IMR-90 (cell line): Measurements from ENCODE around the gene NOSTRIN. TPM values are rescaled to one million over a fixed set of nuclear protein-coding genes. Genes with fewer than 3 reads are reported as not detected.

Experiments
- ATAC-seq: fragments of 200-7000 bp; cut with Tn5 transposase; 2 replicates; pipeline ENCODE4 v1.9.1; 2020; ENCODE audit warnings: low read depth, mild to moderate bottlenecking, moderate library complexity
- BruUV-seq: library from RNA; stranded (reverse); fragments of 400-500 nt; replicated peaks from 2 replicates; lab custom pipeline; 2021; lab: Mats Ljungman, UMichigan
- CTCF ChIA-PET: fragments of 300-600 bp; formaldehyde crosslinking; extraction: SDS; loops from one replicate; lab custom pipeline; 2021; ENCODE audit warnings: antibody characterized with exemption; lab: Yijun Ruan, JAX
- POLR2A ChIA-PET: fragments of 300-600 bp; sonication (Branson Sonifier 250); formaldehyde crosslinking; loops from one replicate; lab custom pipeline; 2022; ENCODE audit warnings: antibody characterized with exemption; ENCODE audit not compliant: unreplicated experiment; lab: Charles Lee
- DNase-seq: peaks from one replicate; pipeline ENCODE4 v3.0.0; 2013
- H2AFZ ChIP-seq: replicated peaks from 2 replicates; pipeline ENCODE3; 2013; ENCODE audit warnings: low read length, mild to moderate bottlenecking; ENCODE audit not compliant: poor library complexity
- H2AK5ac ChIP-seq: 2 replicates; pipeline ENCODE4 v1.6.1; 2013; ENCODE audit warnings: low read depth, low read length, inconsistent platforms
- H2AK9ac ChIP-seq: replicated peaks from 2 replicates; pipeline ENCODE3; 2013; ENCODE audit warnings: mild to moderate bottlenecking, low read depth, low read length, moderate library complexity; ENCODE audit not compliant: poor library complexity
- H2BK120ac ChIP-seq: 2 replicates; pipeline ENCODE4 v1.6.1; 2013; ENCODE audit warnings: low read depth, low read length, inconsistent platforms
- H2BK15ac ChIP-seq: 3 replicates; pipeline ENCODE4 v1.6.1; 2013; ENCODE audit warnings: low read depth, low read length, inconsistent platforms
- H2BK20ac ChIP-seq: 2 replicates; pipeline ENCODE4 v1.6.1; 2013; ENCODE audit warnings: low read depth, mild to moderate bottlenecking, inconsistent platforms, low read length, moderate library complexity
- H2BK5ac ChIP-seq: 2 replicates; pipeline ENCODE4 v1.6.1; 2013; ENCODE audit warnings: mild to moderate bottlenecking, low read depth, low read length, inconsistent platforms; ENCODE audit not compliant: poor library complexity, severe bottlenecking
- H3K14ac ChIP-seq: replicated peaks from 2 replicates; pipeline ENCODE4 v1.6.1; 2013; ENCODE audit warnings: low read depth, low read length, inconsistent platforms
- H3K18ac ChIP-seq: 2 replicates; pipeline ENCODE4 v1.6.1; 2013; ENCODE audit warnings: low read depth, low read length, control low read depth
- H3K23ac ChIP-seq: 2 replicates; pipeline ENCODE4 v1.6.1; 2013; ENCODE audit warnings: low read depth, low read length, inconsistent platforms
- H3K27ac ChIP-seq: 2 replicates; pipeline ENCODE4 v1.5.1; 2013; ENCODE audit warnings: mild to moderate bottlenecking, control low read depth, low read length; ENCODE audit not compliant: insufficient read depth
- H3K27me3 ChIP-seq: 2 replicates; pipeline ENCODE4 v1.6.1; 2013; ENCODE audit warnings: low read length; ENCODE audit not compliant: control insufficient read depth, insufficient read depth
- H3K36me3 ChIP-seq: 2 replicates; pipeline ENCODE4 v1.6.1; 2013; ENCODE audit warnings: low read length, mixed read lengths; ENCODE audit not compliant: control insufficient read depth, insufficient read depth
- H3K4ac ChIP-seq: 2 replicates; pipeline ENCODE4 v1.6.1; 2013; ENCODE audit warnings: low read depth, low read length, inconsistent platforms
- H3K4me1 ChIP-seq: 2 replicates; pipeline ENCODE4 v1.6.1; 2013; ENCODE audit warnings: low read length, mixed read lengths; ENCODE audit not compliant: control insufficient read depth, insufficient read depth
- H3K4me2 ChIP-seq: 2 replicates; pipeline ENCODE4 v1.6.1; 2013; ENCODE audit warnings: low read depth, mild to moderate bottlenecking, control low read depth, low read length, moderate library complexity
- H3K4me3 ChIP-seq: 2 replicates; pipeline ENCODE4 v1.5.1; 2013; ENCODE audit warnings: low read depth, mild to moderate bottlenecking, control low read depth, low read length, moderate library complexity; ENCODE audit not compliant: insufficient read depth
- H3K56ac ChIP-seq: 2 replicates; pipeline ENCODE4 v1.6.1; 2013; ENCODE audit warnings: low read length, inconsistent platforms; ENCODE audit not compliant: insufficient read depth; ENCODE audit errors: extremely low read depth
- H3K79me1 ChIP-seq, 2 experiments: 2 replicates each; pipeline ENCODE4 v1.6.1; 2013; ENCODE audit warnings: low read length in 2 of 2, inconsistent platforms in 1 of 2, low read depth in 1 of 2
- H3K9ac ChIP-seq: 2 replicates; pipeline ENCODE4 v1.6.1; 2013; ENCODE audit warnings: low read depth, low read length, control low read depth
- H3K9me1 ChIP-seq: 2 replicates; pipeline ENCODE4 v1.6.1; 2013; ENCODE audit warnings: low read length, inconsistent platforms; ENCODE audit not compliant: insufficient read depth
- H3K9me3 ChIP-seq: 2 replicates; pipeline ENCODE4 v1.6.1; 2013; ENCODE audit warnings: low read length; ENCODE audit not compliant: control insufficient read depth, insufficient read depth
- H4K20me1 ChIP-seq: 2 replicates; pipeline ENCODE4 v1.6.1; 2013; ENCODE audit warnings: low read length, inconsistent platforms; ENCODE audit not compliant: insufficient read depth
- H4K5ac ChIP-seq: 2 replicates; pipeline ENCODE4 v1.6.1; 2013; ENCODE audit warnings: mild to moderate bottlenecking, low read depth, low read length, control low read depth
- H4K8ac ChIP-seq, 2 experiments: 2 replicates each; pipeline ENCODE4 v1.6.1; 2013; ENCODE audit warnings: low read depth in 2 of 2, low read length in 2 of 2, control low read depth in 1 of 2, inconsistent platforms in 1 of 2
- H4K91ac ChIP-seq: 2 replicates; pipeline ENCODE4 v1.6.1; 2013; ENCODE audit warnings: low read depth, low read length, inconsistent platforms; ENCODE audit not compliant: insufficient read depth
- BHLHE40 ChIP-seq: fragments of 150-350 bp; IDR thresholded peaks from 2 replicates; pipeline ENCODE4 v1.6.1; 2016; ENCODE audit warnings: mild to moderate bottlenecking, low read depth, low read length
- CEBPB ChIP-seq: IDR thresholded peaks from 2 replicates; pipeline ENCODE4 v1.6.1; 2012; ENCODE audit warnings: low read depth, low read length, improper control_type of control experiment
- CHD1 ChIP-seq: IDR thresholded peaks from 2 replicates; pipeline ENCODE4 v1.6.1; 2012; ENCODE audit warnings: low read depth, low read length, improper control_type of control experiment
- CTCF ChIP-seq: conservative IDR thresholded peaks from 2 replicates; pipeline ENCODE4 v1.5.1; 2012; ENCODE audit warnings: mild to moderate bottlenecking, low read depth, low read length, improper control_type of control experiment
- ELK1 ChIP-seq: fragments of 150-350 bp; IDR thresholded peaks from 2 replicates; pipeline ENCODE4 v1.6.1; 2016; ENCODE audit warnings: low read depth, mild to moderate bottlenecking, low read length, moderate library complexity, borderline replicate concordance
- MAFK ChIP-seq: IDR thresholded peaks from 2 replicates; pipeline ENCODE4 v1.6.1; 2012; ENCODE audit warnings: low read depth, low read length, improper control_type of control experiment
- NFE2L2 ChIP-seq: fragments of 150-350 bp; IDR thresholded peaks from 2 replicates; pipeline ENCODE4 v1.6.1; 2016; ENCODE audit warnings: low read depth, mild to moderate bottlenecking, low read length
- POLR2A ChIP-seq: IDR thresholded peaks from 2 replicates; pipeline ENCODE4 v1.6.1; 2012; ENCODE audit warnings: mild to moderate bottlenecking, low read depth, low read length
- RAD21 ChIP-seq: IDR thresholded peaks from 2 replicates; pipeline ENCODE4 v1.6.1; 2012; ENCODE audit warnings: low read length, improper control_type of control experiment
- RCOR1 ChIP-seq: IDR thresholded peaks from 2 replicates; pipeline ENCODE4 v1.6.1; 2012; ENCODE audit warnings: mild to moderate bottlenecking, low read length, improper control_type of control experiment; ENCODE audit not compliant: insufficient replicate concordance
- RFX5 ChIP-seq: IDR thresholded peaks from 2 replicates; pipeline ENCODE4 v1.8.0; 2012; ENCODE audit warnings: low read depth, mild to moderate bottlenecking, low read length, moderate library complexity
- USF2 ChIP-seq: fragments of 150-350 bp; IDR thresholded peaks from 2 replicates; pipeline ENCODE4 v1.6.1; 2017; ENCODE audit warnings: mild to moderate bottlenecking, antibody characterized with exemption, low read length, low read depth
- WGBS, 2 experiments: methylation state at CpG; one replicate each; pipeline versions ENCODE4 v1.1.5 to v1.1.7; 2013; ENCODE audit warnings: missing lambda C conversion rate in 2 of 2; ENCODE audit not compliant: insufficient read length in 1 of 2; ENCODE audit errors: extremely low coverage in 2 of 2; 5-methylcytosine and 5-hydroxymethylcytosine counted together
- dilution Hi-C: fragments of 300-500 bp; cut with HindIII; formaldehyde crosslinking; loops from one replicate; pipeline ENCODE4 v1.14.3; 2018; ENCODE audit warnings: low sequenced_read_pairs; ENCODE audit not compliant: unreplicated experiment
- in situ Hi-C: fragments of 300-500 bp; cut with MboI; formaldehyde crosslinking; loops from 3 replicates; pipeline ENCODE4 v1.14.3; 2019; ENCODE audit warnings: low sequenced_read_pairs, inconsistent platforms, mixed read lengths
- intact Hi-C: fragments of 100-400 bp; cut with micrococcal nuclease; formaldehyde crosslinking; loops from 2 replicates; pipeline ENCODE4 v1.10.0; 2022
- polyA plus RNA-seq, 3 experiments: library from polyadenylated mRNA; depleted of rRNA; stranded (reverse); fragments of >200 nt; gene quantifications; 2 replicates each; pipeline ENCODE4 v1.2.3, GENCODE V29; 2012; ENCODE audit warnings: low replicate concordance in 1 of 3
- total RNA-seq: library from RNA; depleted of rRNA; stranded (reverse); fragments of >200 nt; gene quantifications from 2 replicates; pipeline ENCODE4 v1.2.3, GENCODE V29; 2012

NOSTRIN gene
- total and polyA plus RNA-seq, 2 of the 4 experiments (the other 2 are of a cell fraction): 0.15 to 0.18 TPM

- Histone ChIP-seq H3K9ac (no peak overlapping the region), H3K4me1 (no peaks in the 10 kb centered on the region), H3K9me3 (no peaks in the 10 kb centered on the region), H4K5ac (no peak overlapping the region), H4K20me1 (no peaks in the 10 kb centered on the region), H2BK15ac (no peak overlapping the region), H2AK5ac (no peak overlapping the region), H3K36me3 (no peaks in the 10 kb centered on the region), H3K14ac (no peak overlapping the region), H2AK9ac (no peak overlapping the region), H3K23ac (no peak overlapping the region), H3K79me1 (no peaks in the 10 kb centered on the region), H2BK5ac (no peak overlapping the region), H4K8ac (no peak overlapping the region), H3K56ac (no peak overlapping the region), H2AFZ (no peak overlapping the region), H3K4me2 (no peak overlapping the region), H3K4me3 (no peak overlapping the region), H3K9me1 (no peaks in the 10 kb centered on the region), H3K27ac (no peak overlapping the region), H2BK20ac (no peak overlapping the region), H3K18ac (no peak overlapping the region), H3K4ac (no peak overlapping the region), H3K27me3 (no peaks in the 10 kb centered on the region; the same call in none of the 2 replicates), H2BK120ac (no peak overlapping the region), H4K91ac (no peak overlapping the region)
- WGBS, 2 experiments: no CpG with 5 or more reads among the region's 3 CpGs
- in situ Hi-C loops (no loop called here), dilution Hi-C loops (no loop called here), intact Hi-C loops (no loop called here)
- CTCF ChIA-PET: no interaction called here
- TF ChIP-seq BHLHE40 (no peak), RFX5 (no peak), ELK1 (no peak), RCOR1 (no peak), MAFK (no peak), USF2 (no peak), NFE2L2 (no peak), CTCF (no peak), RAD21 (no peak), CEBPB (no peak), CHD1 (no peak), POLR2A (no peak)
- no TSS peak for BruUV-seq
- no peak for ATAC-seq
- POLR2A ChIA-PET: no interaction called here
- DNase-seq: no peak
Observed at GRCh38 chr2:168787098-168787781, 15.2 kb upstream of the NOSTRIN start.
